HG03439 (cell line): ENCODE results near the gene ADAMTS4.

ENCODE experiments used
- ATAC-seq: cut with Tn5 transposase; IDR thresholded peaks from one replicate; pipeline ENCODE4 v1.9.1; 2021; ENCODE audit warnings: mild to moderate bottlenecking, moderate library complexity; ENCODE audit not compliant: unreplicated experiment

Gene ADAMTS4

DNA sequence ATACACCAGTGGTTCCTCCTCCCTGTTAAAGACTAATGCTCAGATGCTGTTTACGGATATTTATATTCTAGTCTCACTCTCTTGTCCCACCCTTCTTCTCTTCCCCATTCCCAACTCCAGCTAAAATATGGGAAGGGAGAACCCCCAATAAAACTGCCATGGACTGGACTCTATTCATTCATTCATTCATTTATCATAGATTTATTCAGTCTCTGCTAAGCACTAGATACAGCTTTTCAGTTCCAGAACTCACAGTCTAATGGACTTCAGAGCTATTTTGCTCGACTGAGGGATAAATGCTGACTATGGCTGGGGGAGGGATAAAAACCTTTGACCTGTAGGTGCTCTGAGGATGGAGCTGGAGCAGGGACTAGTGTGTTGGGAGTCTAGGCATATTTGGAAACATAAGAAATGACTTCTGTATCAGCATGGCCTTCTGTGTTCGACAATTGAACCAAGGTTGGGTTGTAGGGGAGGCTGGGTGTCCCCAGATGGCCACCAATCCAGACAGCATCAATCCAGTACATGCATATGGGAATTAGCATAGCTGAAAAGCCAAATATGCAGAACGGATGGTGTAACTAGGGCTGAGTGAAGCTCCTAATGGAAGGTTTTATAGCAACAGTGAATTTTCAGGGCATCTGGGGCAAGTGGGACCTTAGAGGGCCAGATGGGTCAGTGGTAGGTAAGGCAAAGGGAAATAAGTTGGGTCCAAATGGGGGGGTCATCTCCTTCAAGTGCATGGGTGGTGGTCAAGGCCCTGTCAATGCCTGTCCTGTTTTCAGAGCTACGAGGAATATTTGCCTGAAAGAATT lies 20.4 kb upstream of the ADAMTS4 start:
- no peak for ATAC-seq

DNA sequence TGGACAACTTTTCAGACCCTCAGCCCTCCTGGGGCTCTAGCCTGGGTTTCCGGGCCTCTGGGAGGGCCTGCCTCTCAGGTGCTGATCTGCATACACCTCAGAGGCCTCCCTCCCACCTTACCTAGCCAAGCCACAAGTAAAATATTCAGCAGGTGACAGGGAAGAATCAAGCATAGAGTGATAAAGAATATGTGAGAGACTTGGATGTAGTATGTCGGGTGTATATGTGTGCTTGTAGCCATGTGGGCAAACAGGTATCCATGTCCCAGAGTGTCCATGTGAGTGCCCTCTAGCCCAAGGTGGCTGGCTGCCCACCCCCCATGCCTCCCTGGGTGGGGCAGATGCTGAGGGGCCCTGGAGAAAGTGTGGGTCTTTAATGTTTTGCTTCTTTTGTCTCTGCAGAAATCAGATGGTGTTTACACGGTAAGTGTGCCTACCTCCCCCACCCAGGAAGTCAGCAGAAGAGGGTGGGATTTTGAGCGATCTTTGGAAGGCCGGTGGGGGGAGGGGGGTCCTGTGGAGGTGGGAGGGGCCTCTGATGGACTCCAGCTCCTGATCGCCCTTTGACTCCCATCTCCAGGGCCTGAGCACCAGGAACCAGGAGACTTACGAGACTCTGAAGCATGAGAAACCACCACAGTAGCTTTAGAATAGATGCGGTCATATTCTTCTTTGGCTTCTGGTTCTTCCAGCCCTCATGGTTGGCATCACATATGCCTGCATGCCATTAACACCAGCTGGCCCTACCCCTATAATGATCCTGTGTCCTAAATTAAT lies 19.6 kb upstream of the ADAMTS4 start:
- ATAC-seq: no peak

DNA sequence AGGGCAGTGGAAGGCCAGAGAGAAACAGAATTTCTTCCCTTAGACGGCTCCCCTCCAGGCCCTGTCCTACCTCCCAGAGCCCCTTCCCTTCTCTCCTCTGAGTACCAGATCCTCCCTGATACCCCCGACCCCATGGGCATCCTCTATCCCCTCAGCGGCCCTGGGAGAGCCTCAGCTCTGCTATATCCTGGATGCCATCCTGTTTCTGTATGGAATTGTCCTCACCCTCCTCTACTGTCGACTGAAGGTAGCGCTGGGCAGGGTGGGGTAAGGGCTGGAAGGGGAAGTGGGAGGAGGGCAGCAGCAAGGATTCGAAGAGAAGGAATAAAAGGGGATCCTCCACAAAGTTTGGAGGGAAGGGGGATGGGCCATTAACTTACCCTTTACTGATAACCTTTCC lies 19.0 kb upstream of the ADAMTS4 start:
- ATAC-seq: peak; percentile 16

DNA sequence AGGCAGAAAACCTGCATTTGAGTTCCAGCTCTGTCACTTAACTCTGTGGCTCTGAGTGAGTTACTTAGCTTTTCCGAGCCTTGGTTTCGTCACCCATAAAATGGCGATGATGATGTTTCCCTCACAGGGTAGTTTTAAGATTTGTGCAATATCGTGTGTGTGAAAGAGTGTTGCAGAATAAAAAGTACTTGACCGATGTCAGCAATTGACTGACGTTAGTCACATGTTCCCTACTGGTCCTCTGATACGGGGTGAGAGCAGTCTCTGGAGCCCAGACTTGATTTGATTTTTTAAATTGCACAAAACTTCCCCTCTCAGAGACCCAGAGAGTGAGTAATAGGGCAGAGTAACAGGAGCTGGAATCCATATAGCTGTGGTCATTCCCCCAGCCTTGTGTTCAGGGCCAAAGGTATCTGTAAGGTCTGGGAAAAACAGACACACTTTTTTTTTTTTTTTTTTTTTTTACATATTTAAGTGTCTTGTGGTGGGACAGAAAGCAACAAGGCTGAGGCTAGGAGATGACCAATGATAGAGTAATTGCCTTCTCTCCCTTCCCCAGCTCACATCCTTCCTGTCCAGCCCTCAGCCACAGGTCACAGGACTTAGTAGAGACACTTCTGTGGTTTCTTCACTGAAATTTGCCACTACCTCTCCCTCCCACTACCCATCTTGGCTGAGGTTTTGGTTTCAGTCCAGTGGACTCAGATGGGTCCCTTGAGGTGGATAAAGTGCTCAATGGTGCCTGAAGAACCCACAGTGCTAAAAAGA lies 18.3 kb upstream of the ADAMTS4 start:
- ATAC-seq: peak; percentile 77

DNA sequence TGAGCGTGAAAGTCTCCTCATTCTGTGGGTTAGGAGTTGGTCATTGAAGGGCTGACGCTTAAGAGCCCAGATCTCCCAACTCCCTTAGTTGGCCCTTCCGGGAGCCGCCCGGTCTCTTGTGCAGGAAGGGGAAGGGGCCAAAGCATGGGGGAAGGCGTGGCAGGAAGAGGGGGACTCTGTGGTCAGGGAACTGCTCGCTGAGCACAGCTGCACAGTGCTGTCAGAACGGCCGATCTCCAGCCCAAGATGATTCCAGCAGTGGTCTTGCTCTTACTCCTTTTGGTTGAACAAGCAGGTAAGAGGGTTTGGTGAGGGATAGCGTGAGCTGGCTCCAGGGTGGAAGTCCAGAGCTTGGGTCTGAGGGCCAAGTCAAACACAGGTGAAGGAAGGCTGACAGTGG lies 16.2 kb upstream of the ADAMTS4 start, which contains the start of gene FCER1G:
Gene FCER1G (plus strand): TSS at position 220 of the 400 bp plus-strand sequence. CDS start 27 bp downstream, at position 247.
- ATAC-seq: no peak

DNA sequence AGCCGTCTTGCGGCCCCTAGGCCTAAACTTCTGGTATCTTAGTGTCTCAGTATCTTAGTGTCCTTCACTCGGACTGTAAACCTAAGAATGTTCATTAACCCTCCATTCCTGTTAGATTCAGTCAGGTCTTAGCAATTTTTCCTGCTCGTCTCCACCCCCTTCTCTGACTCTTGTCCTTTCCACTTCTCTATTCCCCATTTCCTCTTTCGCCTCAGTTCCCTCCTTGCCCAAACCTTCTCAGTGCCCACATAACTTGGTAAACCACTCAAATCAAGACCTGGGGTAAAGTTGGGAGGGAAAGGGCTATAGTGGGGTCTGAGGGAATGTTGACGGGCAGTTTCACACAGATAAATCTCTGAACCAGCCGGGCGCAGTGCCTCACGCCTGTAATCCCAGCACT lies 15.5 kb upstream of the ADAMTS4 start:
- ATAC-seq: no peak

DNA sequence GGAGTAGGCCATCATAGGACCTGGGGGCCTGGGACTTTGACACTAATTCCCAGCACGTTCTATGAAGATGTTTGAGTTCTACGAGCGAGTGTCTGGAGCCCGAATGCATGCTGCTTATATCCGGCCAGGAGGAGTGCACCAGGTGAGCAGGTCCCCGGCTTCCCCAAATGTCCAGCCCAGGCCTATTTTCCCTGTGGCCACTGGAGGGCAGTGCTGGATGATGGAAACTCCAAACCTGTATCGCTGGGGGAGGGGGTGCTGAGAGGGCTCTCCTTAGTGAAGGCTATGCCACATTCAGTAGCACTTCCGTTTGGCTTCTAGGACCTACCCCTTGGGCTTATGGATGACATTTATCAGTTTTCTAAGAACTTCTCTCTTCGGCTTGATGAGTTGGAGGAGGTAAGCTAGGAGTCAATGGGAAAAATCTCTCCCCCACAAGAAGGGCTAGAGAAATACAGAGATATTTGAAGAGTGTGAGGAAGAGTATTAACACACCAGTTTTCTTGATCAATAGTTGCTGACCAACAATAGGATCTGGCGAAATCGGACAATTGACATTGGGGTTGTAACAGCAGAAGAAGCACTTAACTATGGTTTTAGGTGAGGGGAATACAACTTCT lies 11.0 kb upstream of the ADAMTS4 start:
- peak; percentile 55 for ATAC-seq

DNA sequence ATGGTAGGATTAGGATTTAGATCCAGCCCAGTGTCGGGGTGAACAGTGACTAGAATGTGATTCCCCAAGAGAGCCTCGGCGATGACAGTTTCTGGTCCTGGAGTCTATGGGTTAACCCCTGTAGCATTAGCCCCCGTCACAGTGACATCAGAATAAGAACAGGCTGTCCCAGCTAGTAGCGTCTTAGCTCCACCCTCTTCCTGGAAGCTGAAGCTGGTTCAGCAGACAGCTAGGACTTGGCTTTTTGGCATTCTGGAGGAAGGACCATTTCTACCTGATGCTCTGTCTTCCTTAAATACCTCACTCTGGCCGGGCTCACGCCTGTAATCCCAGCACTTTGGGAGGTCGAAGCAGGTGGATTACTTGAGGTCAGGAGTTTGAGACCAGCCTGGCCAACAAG lies 8.3 kb upstream of the ADAMTS4 start:
- ATAC-seq: no peak

DNA sequence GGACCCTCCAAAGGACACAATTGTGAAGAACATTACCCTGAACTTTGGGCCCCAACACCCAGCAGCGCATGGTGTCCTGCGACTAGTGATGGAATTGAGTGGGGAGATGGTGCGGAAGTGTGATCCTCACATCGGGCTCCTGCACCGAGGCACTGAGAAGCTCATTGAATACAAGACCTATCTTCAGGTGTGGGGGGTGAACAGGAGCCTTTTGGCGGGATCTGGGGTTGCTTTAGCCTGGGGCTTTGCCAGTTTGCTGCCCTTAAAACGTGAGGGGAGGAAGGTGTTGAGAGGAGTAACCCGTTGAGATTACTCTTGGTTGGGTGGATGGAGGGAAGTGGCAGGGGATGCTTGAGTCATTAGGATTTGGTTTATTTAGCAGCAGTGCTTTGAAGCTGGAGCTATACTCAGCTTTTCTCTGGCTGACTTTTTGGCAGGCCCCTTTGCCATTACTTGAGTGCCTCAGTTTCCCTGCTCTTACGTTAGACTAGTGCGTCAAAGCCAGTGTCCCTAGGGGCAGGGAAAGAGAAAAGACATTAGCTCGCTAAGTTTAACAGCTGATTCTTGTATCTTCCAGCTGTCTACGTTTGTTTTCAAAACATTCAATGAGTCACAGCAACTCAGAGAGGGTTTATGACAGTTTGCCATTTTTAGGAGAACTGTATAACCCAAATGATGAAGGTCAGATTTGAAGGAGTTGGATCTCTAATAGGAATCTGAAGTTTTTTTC lies 7.7 kb upstream of the ADAMTS4 start:
- no peak for ATAC-seq

DNA sequence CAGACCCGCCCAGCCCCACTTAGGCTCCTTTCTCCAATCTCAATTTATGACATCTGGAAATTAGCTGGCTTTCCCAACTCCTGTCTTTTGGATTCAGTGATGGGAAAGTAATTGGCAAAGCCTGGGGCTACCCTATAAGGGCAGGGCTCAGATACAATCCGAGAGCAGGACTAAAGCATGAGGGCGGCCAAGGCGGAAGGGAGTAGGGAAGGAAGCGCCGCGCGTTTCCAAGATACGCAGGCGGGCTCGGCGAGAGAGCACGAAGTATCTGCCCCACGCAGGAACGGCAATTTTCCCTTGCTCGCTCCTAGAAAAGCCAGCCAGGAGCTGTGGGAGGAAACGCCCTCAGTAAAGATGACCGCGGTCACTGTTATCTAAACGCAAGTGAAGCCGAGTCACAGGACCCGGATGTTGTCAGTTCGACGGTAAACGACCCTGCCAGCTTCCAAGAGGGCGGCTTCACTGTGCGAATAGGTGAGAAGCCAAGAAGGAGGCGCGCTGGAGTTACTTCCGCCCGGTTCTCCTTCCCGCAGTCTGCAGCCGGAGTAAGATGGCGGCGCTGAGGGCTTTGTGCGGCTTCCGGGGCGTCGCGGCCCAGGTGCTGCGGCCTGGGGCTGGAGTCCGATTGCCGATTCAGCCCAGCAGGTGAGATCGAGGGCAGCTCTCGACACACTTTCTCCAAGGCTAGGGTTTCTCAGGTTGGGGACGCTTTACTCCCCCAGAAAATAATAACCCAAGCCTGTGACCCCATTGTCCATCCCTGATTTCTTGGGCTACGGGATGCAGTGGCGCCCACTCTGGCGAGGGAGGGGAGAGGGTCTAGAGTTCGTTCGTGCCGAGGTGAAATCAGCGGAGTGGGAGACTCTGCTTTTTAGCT lies 3.2 kb upstream of the ADAMTS4 start, which contains the start of gene NDUFS2:
Gene NDUFS2 (plus strand): TSS at position 532 of the 877 bp plus-strand sequence. CDS start 19 bp downstream, at position 551.
- ATAC-seq: peak; percentile 92

DNA sequence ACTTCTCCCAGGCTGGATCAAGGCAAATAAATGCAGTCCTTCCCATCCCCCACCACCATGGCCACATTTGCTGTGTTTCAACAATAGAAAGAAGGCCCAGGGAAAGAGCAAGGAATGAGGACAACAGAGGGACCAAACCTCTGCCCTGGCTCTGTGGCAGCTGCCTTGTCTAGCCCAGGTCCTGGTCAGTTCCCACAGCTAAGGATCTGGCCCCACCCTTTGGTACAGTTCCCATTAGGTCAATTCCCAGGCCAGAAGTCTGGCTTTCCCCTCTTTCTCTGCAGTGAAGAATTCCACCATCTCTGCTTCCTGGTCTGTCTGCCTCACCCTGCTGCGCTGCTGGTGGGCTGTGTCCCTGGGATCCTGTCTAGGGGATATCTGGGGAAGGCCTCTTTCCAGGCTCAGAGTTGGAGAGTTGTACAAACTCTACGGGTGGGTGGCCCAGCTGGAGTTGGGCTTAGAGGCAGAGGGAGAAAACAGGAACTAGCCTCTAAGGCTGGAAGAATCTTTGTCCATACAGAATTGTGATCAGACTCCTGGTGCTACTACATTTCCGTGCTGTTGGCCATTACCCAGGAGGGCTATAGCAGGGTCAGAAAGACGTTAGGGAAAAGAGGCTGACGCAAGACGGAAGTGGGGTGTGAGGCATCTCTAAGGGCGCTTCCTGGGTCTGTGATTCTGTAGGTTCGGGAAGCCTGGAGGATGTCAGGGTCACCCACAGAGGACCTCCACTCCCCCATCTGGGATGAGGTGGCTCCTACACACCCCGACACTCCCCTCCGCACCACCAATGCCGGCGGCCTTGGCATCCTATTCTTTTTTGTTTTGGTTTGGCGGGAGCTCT lies 2.4 kb upstream of the ADAMTS4 start:
- no peak for ATAC-seq

DNA sequence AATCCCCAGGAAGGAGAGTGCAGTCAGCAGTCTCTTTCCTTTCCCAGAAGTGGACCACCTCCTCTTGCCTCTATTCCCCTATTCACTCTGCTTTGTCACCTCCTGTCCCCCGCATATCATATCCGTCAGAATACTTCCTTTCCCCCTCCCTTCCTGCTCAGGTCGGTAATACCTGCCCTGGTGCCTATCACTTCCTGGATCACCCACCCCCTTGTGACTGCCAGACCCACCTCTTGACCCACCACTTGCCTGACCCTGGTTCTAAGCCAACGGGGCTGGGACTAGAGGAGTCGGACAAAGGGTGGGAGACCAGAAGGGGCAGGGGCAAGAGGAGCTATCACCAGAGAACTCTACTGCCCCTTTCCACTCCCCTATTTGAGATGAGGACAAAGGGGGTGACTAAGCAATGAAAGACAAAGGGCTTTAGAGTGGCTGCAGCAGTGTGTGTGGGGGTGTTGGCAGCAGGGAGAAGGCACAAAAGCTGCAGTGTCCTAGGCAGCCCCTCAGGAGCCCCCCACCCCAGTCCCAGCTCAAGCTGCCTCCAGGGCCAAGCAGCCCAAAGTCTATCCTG lies 1.7 kb upstream of the ADAMTS4 start:
- no peak for ATAC-seq

DNA sequence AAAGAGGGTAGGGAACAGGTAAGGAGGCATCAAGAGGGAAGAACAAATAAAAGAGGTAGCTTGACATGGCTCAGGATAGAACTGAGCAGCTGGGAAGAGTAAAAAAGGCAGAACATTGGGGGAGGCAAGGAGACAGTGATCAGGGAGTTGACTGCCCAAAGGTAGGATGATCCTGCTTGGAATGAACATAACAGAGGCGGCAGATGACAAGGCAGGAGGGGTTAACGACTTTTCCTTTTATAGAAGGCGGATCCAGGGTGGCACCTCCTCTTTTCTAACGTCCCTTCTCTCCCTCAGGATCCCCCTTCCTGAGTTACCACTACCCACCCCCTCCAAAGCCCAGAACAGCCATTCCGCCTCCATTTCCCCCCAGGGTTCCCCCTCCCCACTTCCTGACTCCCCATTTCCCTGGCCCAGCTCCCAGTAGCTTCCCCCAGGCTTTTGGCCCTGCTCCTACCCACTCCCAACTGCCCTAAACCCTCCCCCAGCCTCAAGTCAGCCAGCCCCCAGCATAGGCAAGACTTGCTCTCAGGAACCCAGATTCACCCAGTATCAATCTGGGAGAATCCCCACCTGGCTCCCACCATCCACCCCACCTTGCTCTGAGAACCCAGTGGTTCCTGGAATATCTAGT lies 769 bp upstream of the ADAMTS4 start:
- ATAC-seq: no peak

DNA sequence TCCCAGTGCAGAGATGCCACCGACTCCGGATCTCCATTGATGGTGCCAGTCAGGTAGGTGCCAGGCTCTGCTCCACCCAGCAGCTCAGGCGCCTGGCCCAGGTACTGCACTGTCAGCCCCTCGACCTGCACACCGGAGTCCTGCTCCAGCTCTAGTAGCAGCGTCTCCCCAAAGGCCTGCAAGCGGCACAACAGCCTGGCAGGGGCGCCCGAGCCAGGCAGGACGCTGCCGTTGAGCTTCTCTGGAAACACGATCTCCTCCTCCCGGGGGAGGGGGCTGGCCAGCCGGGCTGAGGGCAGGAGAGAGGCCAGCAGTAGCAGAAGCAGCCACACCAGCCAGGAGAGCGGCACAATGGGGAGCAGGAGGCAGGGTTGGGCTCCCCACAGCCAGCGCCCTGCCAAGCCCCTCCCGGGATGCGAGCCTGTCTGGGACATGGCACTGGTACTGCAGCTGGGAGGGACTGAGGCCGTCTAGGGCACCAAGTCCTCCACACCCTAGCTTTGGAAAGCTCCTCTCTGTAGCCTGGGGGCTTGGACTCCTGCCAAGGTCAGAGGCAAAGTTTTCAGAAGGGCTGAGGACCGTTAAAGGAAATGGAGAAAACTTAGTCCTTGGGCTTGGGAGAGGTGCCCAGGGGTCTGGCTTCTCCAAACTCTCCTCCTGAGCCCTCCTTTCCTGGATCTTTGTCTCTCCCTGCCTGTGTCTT lies 509 bp downstream of the ADAMTS4 start:
- no peak for ATAC-seq

DNA sequence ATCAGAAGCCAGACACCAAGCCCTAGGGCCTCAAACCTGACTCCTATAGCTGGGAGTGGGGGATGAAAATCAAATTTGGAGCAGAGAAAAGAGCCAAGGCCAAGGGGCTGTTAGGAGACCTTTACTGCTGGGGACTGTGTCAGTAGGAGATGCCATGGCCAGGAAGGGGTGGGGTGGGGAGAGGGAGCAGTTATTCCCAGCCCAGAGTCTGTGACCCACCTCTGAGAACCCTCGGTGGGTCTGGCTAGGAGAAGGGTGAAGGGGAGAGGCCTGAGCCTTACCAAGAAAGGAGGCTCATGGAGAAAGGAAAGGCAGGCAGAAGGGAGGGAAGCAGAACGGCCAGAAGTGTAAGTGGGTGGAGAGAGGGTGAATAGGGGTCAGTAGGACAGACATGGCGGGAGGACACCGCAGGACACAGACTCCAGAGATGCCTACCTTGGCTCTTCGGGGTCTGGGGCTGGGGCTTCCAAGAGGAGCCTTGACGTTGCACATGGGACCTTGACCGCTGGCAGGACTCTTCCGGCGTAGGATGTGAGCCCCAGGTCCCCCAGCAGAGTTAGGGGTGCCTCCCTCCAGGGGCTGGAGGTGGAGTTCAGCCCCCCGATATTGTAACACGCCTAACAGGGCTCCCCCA lies 1.2 kb downstream of the ADAMTS4 start:
- ATAC-seq: no peak
